ENCODE data around the gene ZBED4.

Gene ZBED4

DNA sequence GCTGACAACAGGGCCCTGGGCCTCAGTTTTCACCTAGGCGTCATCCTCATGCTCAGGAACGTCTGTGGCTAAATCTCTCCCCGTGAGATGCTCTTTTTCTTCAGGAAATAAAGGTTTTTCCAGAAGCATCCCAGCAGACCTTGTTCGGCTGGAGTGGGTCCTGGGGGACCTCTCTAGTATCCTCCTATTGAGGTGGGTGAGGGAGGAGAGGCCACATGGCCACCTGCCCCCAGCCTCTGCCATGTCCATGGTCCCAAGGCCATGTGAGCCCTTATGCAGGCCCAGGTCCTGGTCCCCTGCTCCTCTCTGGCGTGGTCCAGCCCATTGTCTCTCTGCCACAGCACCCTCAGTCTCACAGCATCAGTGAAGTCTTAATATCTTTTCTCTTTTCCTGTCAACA is 42.6 kb downstream of the ZBED4 start:
- in situ Hi-C loops (cut with MboI; ENCODE audit: low sequenced_read_pairs): no loop called here

DNA sequence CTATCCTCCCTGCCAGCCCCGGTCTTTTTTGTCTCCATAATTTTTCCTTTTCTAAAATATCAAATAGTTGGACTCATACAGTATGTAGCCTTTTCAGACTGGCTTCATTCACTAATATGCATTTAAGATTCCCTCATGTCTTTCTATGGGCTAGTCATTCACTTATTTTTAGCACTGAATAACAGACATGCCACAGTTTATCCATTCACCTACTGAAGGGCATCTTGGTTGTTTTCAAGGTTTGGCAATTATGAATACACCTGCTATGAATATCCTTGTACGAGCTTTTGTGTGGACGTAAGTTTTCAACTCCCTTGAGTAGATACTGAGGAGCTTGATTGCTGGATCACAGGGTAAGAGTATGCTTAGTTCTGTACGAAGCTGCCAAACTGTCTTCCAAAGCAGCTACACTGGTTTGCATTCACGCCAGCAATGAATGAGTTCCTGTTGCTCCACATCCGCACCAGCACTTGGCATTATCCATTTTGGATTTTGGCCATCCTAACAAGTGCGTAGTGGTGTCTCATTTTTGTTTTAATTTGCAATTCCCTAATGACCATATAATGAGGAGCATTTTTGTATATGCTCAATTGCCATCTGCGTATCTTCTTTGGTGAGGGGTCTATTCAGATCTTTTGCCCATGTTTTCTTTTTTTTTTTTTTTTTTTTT is 43.5 kb downstream of the ZBED4 start:
- in situ Hi-C loops (cut with MboI; ENCODE audit: low sequenced_read_pairs): no loop called here

DNA sequence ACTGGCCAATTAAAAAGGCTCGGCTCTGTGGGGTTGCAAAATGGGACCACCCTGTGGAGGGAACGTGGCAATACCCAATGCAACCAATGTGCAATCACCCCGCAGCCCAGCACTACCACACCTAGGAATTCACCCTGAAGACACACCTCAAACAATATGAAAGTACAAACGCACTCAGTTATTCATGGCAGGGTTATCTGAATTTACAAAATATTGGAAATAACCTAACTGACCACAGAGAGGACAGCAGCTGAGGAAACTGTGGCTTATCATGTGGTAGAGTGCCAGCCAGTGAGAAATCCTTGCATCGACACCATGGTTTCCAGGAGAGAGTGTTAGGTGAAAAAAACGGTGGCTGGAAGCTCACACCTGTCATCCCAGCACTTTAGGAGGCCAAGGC is 45.9 kb downstream of the ZBED4 start:
- in situ Hi-C loops (cut with MboI; ENCODE audit: low sequenced_read_pairs): no loop called here

DNA sequence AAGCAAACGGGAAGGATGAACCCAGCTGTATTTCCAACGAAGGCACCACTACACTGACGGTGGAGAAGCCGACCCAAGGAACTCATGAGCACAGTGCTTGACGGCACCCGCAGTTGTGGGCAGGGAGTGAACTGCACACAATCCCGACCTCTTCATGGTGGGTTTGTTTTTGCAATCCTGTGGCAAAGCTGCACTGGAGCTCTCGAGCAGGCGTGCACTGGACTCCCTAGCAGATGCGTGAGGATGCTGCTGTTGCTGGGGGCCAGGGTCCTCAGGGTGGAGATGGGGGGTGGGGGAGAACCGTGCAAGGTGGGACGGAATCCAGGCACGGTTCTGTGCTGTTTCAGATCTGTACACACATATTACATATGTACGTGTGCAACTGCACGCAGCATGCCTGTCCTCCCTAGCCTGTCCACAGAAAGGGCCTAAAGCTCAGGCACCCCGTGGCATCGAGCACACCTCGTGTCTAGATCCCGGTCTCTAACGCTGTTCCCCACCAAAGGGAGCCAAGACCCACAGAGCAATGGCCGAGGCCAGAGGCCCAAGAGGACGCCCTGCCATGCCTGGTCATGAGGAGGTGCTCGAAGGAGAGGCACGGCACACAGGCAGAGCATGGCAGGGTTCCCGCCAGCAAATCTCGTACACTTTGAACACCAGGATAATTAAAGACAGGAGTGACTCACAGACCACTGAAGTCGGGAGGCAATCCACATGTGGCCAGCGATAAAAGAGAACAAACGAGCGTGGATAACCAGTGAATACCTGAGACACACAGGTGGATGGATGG is 47.0 kb downstream of the ZBED4 start:
- in situ Hi-C loops (cut with MboI; ENCODE audit: low sequenced_read_pairs): no loop called here

DNA sequence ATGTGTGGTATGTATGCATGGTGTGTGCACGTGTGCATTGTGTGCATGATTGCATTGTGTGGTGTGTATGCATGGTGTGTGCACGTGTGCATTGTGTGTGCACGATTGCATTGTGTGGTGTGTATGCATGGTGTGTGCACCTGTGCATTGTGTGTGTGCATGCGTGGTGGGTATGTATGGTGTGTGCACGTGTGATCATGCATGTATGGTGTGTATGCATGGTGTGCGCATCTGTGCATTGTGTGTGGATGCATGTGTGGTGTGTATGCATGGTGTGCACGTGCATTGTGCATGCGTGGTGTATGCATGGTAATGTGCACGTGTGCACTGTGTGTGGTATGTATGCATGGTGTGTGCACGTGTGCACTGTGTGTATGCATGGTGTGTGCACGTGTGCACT is 47.8 kb downstream of the ZBED4 start:
- in situ Hi-C loops (cut with MboI; ENCODE audit: low sequenced_read_pairs): no loop called here

DNA sequence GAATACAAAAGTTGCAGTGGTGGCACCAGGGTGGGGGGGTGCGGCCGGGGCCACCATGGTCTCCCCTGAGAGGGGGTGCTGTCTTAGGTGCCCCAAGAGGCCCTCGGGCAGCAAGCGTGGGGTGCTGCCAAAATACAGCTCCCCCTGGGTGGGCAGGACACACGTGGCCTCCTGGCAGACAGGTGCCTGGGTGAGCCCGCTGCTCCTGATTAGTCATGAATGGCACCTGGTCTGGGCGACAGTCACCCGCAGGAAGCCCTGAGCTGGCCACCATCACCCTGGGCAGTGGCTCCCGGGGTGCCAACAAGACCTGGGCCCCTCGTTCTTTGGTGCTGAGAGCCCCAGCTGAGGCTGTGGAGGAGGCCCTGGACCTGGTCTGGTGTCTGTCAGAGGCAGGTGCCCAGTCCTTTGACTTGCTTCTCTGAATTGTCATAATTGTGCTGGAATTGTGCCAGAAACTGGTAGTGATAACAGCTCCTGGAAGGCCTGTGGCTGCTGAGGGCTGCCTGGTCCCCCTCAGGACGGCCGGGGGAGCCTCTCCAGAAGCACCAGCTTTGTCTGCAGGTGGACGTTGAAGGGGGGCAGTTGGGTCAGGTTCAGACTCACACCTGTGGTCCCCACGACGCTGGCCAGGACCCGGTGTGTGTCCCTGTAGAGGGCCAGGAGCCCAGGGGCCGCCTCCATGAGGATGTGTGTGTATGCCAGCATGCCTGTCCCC is 49.8 kb downstream of the ZBED4 start:
- in situ Hi-C loops (cut with MboI; ENCODE audit: low sequenced_read_pairs): no loop called here

DNA sequence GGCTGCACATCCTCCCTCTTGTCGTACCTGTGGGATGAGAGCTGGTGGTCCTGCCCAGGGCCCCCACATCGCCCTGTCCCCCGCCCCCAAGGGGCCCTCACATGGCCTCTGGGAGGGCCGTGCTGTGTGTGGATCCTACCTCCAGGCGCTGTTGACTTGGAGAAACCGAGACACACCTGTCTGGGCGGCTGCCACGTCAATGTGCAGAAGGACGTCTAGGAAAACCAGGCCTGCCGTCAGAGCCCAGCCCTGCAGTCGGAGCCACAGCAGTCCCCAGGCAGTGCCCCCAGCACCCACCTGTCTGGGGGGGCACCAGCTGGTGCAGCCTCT is 50.4 kb downstream of the ZBED4 start:
- in situ Hi-C loops (cut with MboI; ENCODE audit: low sequenced_read_pairs): no loop called here

DNA sequence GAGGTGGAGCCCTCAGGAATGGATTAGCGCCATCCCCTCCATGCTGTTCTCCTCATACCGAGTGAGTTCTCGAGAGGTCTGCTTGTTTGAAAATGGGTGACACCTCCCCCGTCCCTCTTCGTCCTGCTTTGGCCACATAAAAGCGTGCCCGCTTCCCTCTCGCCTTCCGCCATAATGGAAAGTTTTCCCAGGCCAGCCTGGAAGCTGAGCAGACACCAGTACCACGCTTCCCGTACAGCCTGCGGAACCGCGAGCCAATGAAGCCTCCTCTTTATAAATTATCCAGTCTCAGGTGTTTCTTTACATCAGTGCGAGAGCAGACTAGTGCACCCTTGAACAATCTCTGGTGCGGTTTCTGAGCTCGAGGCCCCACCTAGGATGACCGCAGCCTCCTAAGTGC is 51.8 kb downstream of the ZBED4 start:
- in situ Hi-C loops (cut with MboI; ENCODE audit: low sequenced_read_pairs): no loop called here

DNA sequence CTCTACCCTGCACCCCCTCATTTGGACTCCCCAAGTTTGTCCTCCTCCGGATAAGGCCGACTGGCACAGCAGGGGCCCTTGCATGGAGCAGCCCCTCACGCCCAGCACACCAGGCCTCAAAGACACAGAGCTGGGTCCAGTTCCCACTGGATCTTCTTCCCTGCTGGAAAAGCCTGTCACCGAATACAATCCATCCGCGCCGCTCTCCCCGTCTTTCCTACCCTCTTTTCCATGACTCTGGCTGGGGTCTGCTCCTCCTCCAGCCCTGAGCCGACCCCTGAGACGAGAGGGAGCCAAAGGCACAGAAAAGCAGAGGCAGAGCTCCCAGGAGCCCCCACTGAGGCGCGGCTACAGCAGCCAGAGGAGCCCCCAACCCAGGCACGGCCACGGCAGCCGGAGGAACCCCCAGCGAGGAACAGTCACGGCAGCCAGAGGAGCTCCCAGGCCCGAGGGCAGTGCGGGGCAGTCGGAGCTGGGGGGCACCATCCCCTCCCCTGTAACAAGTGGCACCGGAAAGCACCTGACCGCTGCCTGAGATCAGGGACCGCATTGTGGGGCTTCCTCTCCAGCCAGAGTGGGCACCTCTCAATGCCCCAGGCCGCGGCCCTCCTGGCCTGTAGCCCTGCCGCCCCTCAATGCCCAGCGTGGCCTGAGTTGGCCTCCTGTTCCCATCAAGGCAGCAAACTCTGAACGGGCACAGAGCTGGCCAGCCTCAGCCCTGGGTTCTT is 52.6 kb downstream of the ZBED4 start:
- in situ Hi-C loops (cut with MboI; ENCODE audit: low sequenced_read_pairs): no loop called here

DNA sequence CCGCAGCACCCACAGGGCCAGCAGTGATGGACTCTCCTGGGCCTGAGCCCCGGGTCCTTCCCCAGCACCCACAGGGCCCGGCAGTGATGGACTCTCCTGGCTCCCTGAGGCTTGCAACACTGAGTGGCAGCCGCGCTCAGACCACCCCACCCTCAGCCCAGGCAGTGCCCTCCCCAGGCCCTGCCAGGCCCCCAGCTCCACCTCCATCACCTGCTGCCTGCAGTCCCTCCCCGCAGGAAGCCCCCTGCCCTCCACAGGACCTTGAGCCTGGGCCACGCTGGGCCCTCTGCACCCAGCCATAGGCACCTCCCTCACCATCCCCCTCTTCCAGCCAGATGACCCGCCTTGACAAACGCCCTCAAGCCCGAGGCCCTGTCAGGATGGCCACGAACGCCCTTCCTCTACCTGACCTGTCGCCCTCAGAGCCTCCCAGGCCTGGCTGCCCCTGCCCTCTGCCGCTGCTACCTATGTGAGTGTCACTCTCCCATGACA is 53.2 kb downstream of the ZBED4 start:
- in situ Hi-C loops (cut with MboI; ENCODE audit: low sequenced_read_pairs): no loop called here

DNA sequence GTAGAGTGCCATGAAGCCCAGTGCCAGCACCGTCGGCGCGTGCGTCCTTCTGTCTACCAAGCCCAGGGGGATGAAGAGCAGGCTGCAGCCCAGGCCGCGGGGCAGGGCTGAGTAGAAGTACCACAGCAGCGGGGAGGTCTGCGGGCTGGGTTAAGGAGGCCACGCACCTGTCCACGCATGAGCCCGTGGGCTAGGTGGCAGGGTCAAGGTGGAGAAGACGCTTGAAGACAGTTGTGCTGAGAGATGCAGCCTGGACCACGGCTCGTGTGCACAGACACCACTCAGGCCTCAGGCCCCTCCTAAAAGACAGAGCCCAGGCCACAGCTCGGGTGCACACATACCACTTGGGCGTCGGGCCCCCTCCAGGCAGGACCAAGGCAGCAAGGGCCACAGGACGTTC is 54.2 kb downstream of the ZBED4 start:
- in situ Hi-C loops (cut with MboI; ENCODE audit: low sequenced_read_pairs): no loop called here

DNA sequence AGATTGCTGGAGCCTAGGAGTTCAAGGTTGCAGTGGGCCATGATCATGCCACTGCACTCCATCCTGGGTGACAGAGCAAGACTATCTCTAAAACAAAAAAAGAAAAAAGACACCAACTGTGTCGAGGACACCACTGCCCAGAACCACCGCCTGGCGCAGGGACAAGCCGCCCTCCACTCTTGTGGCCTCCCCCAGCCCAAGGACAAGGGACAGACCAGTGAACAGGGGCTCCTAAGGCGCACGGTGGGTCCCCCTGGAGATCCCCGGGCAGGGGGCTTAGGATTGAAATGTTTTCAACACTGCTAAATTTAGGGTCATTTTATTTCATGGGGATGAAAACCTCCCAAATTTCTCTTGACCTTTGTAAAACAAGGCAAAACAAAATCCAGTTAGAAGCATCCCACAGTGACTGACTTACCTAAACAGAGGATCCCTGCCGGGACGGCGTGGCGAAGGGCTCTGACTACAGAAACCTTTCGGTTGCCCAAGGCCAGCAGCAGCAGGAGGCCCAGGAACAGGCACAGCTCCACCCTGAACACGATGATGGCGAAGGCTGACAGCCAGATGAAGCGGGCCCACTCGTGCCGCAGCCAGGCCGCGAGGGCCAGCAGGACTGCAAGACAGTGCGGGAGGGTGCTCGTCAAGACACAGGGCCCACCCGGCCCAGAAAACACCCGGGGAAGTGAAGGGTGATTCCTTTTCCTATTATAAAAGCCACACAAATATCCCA is 56.0 kb downstream of the ZBED4 start:
- in situ Hi-C loops (cut with MboI; ENCODE audit: low sequenced_read_pairs): no loop called here

DNA sequence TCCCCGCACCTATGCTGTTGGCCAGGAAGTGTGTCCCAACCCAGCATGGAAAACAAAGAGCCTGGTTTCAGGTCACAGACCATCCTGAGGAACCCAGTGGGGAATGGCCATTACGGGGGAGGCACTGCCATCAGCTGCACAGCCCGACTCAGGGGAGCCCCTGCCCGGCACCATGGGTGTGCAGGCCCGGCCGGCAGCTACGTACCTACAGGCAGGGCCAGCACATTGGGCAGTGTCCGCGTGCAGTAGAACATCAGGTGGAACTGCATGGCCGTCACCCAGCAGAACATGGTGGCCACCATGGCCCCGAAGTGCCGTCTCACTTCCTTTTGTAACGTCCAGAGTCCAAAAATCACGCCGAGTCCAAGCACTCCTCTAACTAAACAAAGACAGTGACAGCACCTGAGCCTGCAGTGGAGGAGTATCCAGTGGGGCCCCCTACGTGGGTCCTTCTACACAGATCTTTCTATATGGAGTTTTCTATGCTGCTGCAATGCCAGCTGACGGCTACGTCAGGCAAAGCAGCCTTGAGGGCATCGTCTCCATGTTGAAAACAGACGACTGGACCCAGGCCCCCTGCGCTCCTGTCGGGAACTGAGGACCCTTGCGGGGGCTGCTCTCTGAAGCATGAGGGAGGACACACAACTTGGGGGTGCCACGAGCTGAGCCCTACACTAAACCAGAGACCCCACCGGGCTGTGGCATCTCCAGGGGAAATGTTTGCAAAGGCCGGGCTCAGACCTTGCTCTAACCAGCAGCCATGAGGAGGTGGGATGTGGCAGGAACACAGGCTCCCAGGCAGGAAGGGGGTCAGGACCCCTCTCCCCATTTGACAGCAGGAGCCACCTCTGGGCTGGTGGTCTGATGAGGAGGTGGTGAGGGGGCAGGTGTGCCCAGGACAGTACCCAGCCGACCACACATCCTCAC is 56.8 kb downstream of the ZBED4 start:
- in situ Hi-C loops (cut with MboI; ENCODE audit: low sequenced_read_pairs): no loop called here

DNA sequence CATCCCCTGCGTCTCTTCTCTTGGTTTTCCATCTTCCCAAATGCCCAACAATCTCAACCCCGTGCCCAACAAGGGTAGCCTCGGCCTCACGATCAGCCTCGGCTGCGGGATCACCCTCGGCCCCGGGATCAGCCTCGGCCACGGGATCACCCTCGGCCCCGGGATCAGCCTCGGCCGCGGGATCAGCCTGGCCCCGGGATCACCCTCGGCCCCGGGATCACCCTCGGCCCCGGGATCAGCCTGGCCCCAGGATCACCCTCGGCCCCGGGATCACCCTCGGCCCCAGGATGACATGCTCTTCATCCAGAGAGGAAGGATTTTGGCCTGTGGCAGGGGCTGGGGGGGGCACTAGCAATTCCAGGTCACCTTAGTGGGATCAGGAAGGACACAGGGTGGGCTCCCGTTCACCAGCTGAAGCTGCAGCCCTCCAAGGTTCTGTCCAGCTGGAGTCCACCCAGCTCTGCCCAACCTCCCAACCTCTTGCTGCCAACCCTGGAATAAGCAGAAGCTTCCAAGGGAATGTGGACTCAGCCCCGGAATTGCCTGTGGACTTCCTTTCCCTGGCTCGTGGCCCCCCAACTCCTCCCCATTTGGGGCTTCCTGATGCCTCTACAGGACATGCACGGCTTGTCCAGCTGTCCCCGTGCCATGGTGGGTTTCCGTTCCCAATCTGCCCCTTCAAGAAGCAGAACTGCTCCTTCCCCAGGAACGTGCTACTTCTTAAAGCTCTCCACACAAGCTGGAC is 58.4 kb downstream of the ZBED4 start:
- in situ Hi-C loops (cut with MboI; ENCODE audit: low sequenced_read_pairs): no loop called here

DNA sequence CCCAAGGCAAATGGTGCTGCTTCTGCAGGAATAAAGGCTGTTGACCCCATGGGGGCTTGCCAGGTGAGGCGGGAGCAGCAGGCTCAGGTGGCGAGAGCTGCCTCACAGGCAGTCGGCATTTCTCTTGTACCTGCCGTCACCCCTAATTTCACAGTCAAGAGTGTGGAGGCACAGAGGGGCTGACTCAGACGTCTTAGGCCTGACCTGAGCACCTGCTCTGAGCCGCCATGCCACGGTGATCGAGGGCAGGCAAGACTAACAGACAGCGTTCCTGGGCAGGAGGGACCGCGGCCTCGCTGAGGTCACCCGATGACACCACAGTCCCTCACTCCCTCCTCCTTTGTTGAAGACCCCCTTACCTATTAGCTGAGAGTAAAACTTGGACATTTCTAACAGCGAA is 59.4 kb downstream of the ZBED4 start:
- in situ Hi-C loops (cut with MboI; ENCODE audit: low sequenced_read_pairs): no loop called here

DNA sequence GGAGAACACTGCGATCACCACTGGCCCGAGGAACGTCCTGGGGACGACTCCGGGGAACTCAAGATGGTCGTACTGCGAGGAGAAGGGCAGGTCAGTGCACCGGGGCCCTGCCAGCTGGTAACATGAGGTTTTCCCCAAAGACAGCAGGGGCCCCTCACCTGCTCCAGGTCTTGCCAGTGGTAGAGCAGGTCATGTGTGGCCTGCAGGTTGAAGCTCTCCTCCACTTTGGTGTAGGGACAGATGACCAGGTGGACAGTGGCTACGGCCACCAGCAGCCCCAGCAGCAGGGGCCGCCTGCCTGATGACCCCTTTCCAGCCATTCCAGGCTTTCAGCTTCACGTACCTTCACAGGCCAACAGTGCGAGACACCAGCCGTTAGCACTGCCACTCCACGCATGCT is 59.8 kb downstream of the ZBED4 start:
- in situ Hi-C loops (cut with MboI; ENCODE audit: low sequenced_read_pairs): no loop called here

DNA sequence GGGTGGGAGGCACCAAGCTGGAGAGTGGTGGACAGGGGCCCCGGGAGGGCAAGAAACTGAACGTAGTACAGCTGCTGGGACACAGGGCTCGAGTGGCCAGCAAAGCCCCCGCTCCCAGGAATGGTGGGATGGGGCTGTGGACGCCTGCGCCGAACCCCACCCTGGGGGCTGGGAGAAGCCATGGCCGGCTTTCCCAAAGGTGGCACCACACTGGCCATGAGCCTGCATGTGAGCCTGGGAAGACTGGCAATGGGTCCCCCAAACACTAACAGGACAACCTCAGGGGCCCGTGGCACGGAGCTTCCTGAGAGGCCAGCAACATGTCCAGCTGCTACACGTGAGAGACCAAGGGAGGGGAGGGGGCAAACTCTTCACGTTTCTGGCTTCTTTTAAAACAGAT is 60.6 kb downstream of the ZBED4 start:
- in situ Hi-C loops (cut with MboI; ENCODE audit: low sequenced_read_pairs): no loop called here

DNA sequence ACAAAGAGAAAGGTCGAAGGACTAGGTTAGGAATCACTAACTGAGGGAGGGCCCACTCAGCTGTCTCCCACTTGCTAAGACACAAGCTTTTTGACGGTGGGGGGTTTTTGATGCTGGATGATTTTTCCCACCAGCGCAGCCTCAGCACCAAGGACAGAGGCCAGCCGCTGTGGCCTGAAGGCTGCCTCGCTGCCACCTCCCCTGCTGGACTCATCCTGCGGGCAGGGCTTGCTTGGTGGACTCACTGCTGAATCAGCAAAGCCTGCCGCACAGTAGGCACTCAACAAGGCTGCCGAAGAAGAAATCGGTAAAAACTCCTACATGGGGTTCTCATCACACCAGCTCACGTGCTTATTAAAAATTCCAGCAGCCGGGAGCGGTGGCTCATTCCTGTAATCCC is 62.0 kb downstream of the ZBED4 start:
- in situ Hi-C loops (cut with MboI; ENCODE audit: low sequenced_read_pairs): no loop called here

DNA sequence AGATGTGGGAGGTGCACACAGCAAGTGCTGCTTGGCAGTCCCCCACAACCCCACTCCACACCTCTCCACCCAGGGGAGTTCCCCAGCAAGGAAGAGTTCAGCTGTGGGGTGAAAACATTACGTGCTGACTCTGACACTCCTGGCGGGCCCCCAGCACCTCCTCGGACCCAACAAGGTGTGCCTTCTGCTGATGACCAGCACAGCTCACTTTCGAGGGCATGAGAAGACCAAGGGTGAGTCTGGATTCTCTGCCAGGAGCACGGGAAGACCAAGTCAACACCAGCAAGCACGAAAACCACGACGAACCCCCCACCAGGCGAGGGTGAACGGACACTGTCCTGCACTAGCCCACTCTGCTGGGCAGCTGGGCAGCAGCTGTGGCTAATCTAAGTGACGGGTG is 63.2 kb downstream of the ZBED4 start:
- in situ Hi-C loops (cut with MboI; ENCODE audit: low sequenced_read_pairs): no loop called here
